ENCODE data around the gene QSER1.

DNA sequence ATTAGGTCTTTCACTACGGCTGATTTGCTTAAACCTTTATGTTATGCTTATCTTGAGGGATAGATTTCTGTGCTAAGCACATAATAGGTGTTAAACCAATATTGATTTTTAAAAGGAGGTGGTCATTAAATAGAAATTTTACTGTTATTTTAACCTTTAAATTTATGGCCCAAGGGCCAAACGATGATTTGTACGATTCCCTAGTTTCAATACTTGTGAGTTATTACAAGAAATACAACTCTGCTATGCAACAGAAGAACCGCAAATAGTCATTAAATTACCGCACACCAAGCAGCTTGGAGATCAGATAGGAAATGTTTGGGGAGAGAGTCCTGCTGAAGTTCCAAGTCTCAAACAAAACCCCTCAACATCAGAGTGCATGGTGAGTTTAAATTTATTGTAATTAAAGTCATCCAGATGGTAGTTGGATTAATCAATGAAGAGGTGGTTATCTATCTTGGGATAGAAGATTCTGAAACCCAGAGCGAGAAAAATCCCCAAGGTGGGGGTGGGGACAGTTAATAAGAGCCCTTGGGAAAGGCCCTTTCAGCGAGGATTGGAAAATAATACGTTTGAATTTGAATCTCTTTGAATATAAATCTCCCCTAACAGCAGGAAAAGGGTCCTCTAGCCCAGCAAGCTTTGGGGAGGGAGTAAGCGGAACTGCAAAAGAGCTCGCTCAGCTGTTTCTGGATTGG lies 805 bp upstream of the QSER1 start:
- TF ChIP-seq, protein P1, sequence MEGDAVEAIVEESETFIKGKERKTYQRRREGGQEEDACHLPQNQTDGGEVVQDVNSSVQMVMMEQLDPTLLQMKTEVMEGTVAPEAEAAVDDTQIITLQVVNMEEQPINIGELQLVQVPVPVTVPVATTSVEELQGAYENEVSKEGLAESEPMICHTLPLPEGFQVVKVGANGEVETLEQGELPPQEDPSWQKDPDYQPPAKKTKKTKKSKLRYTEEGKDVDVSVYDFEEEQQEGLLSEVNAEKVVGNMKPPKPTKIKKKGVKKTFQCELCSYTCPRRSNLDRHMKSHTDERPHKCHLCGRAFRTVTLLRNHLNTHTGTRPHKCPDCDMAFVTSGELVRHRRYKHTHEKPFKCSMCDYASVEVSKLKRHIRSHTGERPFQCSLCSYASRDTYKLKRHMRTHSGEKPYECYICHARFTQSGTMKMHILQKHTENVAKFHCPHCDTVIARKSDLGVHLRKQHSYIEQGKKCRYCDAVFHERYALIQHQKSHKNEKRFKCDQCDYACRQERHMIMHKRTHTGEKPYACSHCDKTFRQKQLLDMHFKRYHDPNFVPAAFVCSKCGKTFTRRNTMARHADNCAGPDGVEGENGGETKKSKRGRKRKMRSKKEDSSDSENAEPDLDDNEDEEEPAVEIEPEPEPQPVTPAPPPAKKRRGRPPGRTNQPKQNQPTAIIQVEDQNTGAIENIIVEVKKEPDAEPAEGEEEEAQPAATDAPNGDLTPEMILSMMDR (conservative IDR thresholded peaks at IDR 0.05), result no peak
- no peak for TF ChIP-seq ZFX (IDR thresholded peaks at IDR 0.05)
